Kidney (tissue), 14 donors: ENCODE data around the gene RPL39L. TPM values are rescaled to one million over a fixed set of nuclear protein-coding genes. Genes with fewer than 3 reads are reported as not detected.

Experiments used
- DNase-seq, 5 donors: peaks; one replicate each; pipeline ENCODE4 v3.0.0-alpha.2; 2013 to 2020
- FAIRE-seq: peaks from 2 replicates; lab custom pipeline; 2012; peaks lifted over from hg19 to GRCh38; lab: Jason Lieb, UNC
- H3K27ac ChIP-seq, 2 donors: one replicate each; pipeline ENCODE4 v1.7.0; 2013; ENCODE audit warnings: low read depth in 2 of 2, low read length in 2 of 2, inconsistent platforms in 1 of 2
- H3K27me3 ChIP-seq: one replicate; pipeline ENCODE4 v1.7.1; 2013; ENCODE audit warnings: low read length, inconsistent platforms; ENCODE audit not compliant: control insufficient read depth, insufficient read depth
- H3K36me3 ChIP-seq, 3 donors: one replicate each; pipeline versions ENCODE4 v1.7.0 to v1.7.1; 2013; ENCODE audit warnings: low read length in 3 of 3, control low read depth in 1 of 3, inconsistent platforms in 1 of 3; ENCODE audit not compliant: insufficient read depth in 3 of 3, control insufficient read depth in 2 of 3
- H3K4me1 ChIP-seq, 3 donors: one replicate each; pipeline versions ENCODE4 v1.7.0 to v1.7.1; 2013; ENCODE audit warnings: low read length in 3 of 3, inconsistent platforms in 1 of 3, low read depth in 1 of 3; ENCODE audit not compliant: control insufficient read depth in 2 of 3, insufficient read depth in 2 of 3
- H3K4me3 ChIP-seq, 3 donors: one replicate each; pipeline versions ENCODE4 v1.7.0 to v1.8.1; 2013; ENCODE audit warnings: low read length in 3 of 3, control low read depth in 1 of 3, inconsistent platforms in 1 of 3
- H3K9ac ChIP-seq, 3 donors: one replicate each; pipeline versions ENCODE4 v1.7.0 to v1.7.1; 2013; ENCODE audit warnings: low read length in 3 of 3, control low read depth in 1 of 3, inconsistent platforms in 1 of 3
- H3K9me3 ChIP-seq, 3 donors: one replicate each; pipeline versions ENCODE4 v1.7.0 to v1.7.1; 2013; ENCODE audit warnings: low read length in 3 of 3, control low read depth in 1 of 3, inconsistent platforms in 1 of 3; ENCODE audit not compliant: control insufficient read depth in 2 of 3, insufficient read depth in 1 of 3
- intact Hi-C: fragments of 100-400 bp; cut with DNase I; formaldehyde crosslinking; loops from one replicate; pipeline ENCODE4 v1.11.1; 2022
- polyA plus RNA-seq: library from polyadenylated mRNA; stranded (reverse); fragments of 350-450 nt; fragmentation: Illumina TruSeq; extraction: RNeasy Lipid Tissue Mini Kit (QIAGEN cat#74804); gene quantifications from one replicate; pipeline ENCODE4 v1.2.3, GENCODE V29; 2014; ENCODE audit warnings: low read depth, low replicate concordance; ENCODE audit not compliant: insufficient read depth
- total RNA-seq: library from RNA; stranded (reverse); fragmentation: NEBNext Ultra II Directional; extraction: Animal tissue kit (Norgen Biotek cat#: 25700); gene quantifications from one replicate; pipeline ENCODE4 v1.2.1, GENCODE V29; 2021
- TF ChIP-seq, protein P1 (sequence below): IDR thresholded peaks from 3 replicates; pipeline ENCODE4 v1.5.1; 2012; ENCODE audit warnings: mild to moderate bottlenecking, moderate library complexity, borderline replicate concordance; ENCODE audit not compliant: insufficient read depth; ENCODE audit errors: extremely low read depth
- donor health status: control.
- donor health status: control.
- donor health status: control.
- donor health status: control.
- donor health status: control.
- donor health status: DM: yes; HTN: yes; CAD: no.
- donor health status: Normal renal cell carcinoma (clear cell type).

The RPL39L gene
- total and polyA plus RNA-seq, 2 donors from 2014 or later, result 5.7 to 10.9 TPM

DNA sequence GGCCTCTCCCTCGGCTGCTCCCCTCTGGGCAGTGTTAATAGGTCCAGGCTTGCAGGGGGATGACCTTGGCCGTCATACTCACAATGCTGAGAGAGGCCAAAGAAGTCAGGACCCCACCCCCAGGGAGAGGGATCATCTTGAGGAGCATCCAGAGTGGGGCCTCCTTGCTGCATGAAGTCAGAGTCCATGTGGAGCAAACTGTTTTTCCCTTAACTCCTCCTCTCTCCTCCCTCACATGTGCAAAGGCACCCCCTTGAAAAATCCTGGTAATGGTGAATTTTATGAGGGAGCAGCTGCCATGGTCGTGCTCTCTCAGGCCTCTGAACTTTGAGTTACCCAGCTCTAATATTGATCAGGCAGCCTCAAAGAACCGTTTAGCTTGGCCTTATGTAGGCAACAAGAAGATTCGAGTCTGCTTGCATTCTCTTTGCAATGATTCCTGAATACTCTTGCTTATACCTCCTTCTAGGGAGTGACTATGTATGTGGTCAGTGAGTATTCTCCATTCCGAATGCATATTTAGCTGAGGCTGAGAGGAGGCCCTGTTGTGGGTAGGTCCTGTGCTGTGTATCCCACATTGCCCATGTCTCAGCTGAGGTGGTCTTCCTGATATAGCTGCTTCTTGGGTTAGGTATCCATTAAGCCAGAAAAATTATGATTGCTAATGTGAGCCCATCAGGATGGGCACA, 23.1 kb upstream of the RPL39L start:
- FAIRE-seq, result no peak
- TF ChIP-seq, protein P1, sequence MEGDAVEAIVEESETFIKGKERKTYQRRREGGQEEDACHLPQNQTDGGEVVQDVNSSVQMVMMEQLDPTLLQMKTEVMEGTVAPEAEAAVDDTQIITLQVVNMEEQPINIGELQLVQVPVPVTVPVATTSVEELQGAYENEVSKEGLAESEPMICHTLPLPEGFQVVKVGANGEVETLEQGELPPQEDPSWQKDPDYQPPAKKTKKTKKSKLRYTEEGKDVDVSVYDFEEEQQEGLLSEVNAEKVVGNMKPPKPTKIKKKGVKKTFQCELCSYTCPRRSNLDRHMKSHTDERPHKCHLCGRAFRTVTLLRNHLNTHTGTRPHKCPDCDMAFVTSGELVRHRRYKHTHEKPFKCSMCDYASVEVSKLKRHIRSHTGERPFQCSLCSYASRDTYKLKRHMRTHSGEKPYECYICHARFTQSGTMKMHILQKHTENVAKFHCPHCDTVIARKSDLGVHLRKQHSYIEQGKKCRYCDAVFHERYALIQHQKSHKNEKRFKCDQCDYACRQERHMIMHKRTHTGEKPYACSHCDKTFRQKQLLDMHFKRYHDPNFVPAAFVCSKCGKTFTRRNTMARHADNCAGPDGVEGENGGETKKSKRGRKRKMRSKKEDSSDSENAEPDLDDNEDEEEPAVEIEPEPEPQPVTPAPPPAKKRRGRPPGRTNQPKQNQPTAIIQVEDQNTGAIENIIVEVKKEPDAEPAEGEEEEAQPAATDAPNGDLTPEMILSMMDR, result no peak
- Histone ChIP-seq H3K27me3 (no peaks in the 10 kb centered on the region), H3K9me3 (peaks cover 0 to 9% (median 4%) of the 10 kb centered on the region in 3 donors), H3K4me1 (peaks cover 0 to 6% (median 0%) of the 10 kb centered on the region in 3 donors), H3K9ac (no peak overlapping the region), H3K4me3 (no peak overlapping the region), H3K27ac (no peak overlapping the region), H3K36me3 (no peaks in the 10 kb centered on the region)
- intact Hi-C loops, result loop anchor here (10.0 kb wide), 1 partner anchor 318 kb away; the partner anchor contains the start of gene ADIPOQ
- no peak for DNase-seq

- TF ChIP-seq, protein P1, result no peak
These were observed 22.3 kb upstream of the RPL39L start for GRCh38 chr3:187161556-187161955.

GRCh38 chr3:187150599-187150998, 11.3 kb upstream of the RPL39L start:
- Histone ChIP-seq H3K36me3 (no peaks in the 10 kb centered on the region), H3K4me3 (no peak overlapping the region), H3K4me1 (no peaks in the 10 kb centered on the region), H3K9me3 (no peaks in the 10 kb centered on the region), H3K27me3 (no peaks in the 10 kb centered on the region), H3K9ac (no peak overlapping the region), H3K27ac (no peak overlapping the region)
- FAIRE-seq (no peak), DNase-seq (peak in 2 of 5 donors; percentile 8 to 22)
- TF ChIP-seq, protein P1, result no peak
- intact Hi-C loops, result no loop called here

More at GRCh38 chr3:187161556-187161955, 22.3 kb upstream of the RPL39L start:
- intact Hi-C loops, result loop anchor here (10.0 kb wide), 1 partner anchor 317 kb away; the partner anchor contains the start of gene ADIPOQ
- peaks cover 0 to 6% (median 0%) of the 10 kb centered on the region in 3 donors for H3K4me1 ChIP-seq
- DNase-seq, result no peak
- H3K9me3 ChIP-seq, result peaks cover 0 to 9% (median 4%) of the 10 kb centered on the region in 3 donors
- H3K36me3 ChIP-seq, result no peaks in the 10 kb centered on the region
- no peak overlapping the region for H3K9ac ChIP-seq
- H3K4me3 ChIP-seq, result no peak overlapping the region
- no peak for FAIRE-seq
- no peaks in the 10 kb centered on the region for H3K27me3 ChIP-seq
- H3K27ac ChIP-seq, result no peak overlapping the region
